Prostate gland (tissue), 2 donors: Measurements from ENCODE around the gene DHCR7.

Source experiments
- POLR2A ChIP-seq: fragments of 450-650 bp; IDR thresholded peaks from one replicate; pipeline ENCODE4 v1.6.1; 2016; ENCODE audit warnings: antibody characterized with exemption, mild to moderate bottlenecking
- POLR2AphosphoS5 ChIP-seq: sonication (generic); formaldehyde crosslinking; IDR thresholded peaks from one replicate; pipeline ENCODE4 v1.6.1; 2017; ENCODE audit warnings: antibody characterized with exemption
- TF ChIP-seq, protein P1 (sequence below), 4 experiments: fragments of 200-600 bp in 2 of 4; fragments of 450-650 bp in 2 of 4; sonication (generic) in 2 of 4; IDR thresholded peaks; 1 replicate in 3 of 4; 2 replicates in 1 of 4; pipeline ENCODE4 v1.5.1; 2016 to 2019; ENCODE audit warnings: antibody characterized with exemption in 4 of 4, mild to moderate bottlenecking in 2 of 4, moderate library complexity in 2 of 4

GRCh38 chr11:71453918-71454304 lies 5.7 kb upstream of the DHCR7 start:
- TF ChIP-seq, protein P1, sequence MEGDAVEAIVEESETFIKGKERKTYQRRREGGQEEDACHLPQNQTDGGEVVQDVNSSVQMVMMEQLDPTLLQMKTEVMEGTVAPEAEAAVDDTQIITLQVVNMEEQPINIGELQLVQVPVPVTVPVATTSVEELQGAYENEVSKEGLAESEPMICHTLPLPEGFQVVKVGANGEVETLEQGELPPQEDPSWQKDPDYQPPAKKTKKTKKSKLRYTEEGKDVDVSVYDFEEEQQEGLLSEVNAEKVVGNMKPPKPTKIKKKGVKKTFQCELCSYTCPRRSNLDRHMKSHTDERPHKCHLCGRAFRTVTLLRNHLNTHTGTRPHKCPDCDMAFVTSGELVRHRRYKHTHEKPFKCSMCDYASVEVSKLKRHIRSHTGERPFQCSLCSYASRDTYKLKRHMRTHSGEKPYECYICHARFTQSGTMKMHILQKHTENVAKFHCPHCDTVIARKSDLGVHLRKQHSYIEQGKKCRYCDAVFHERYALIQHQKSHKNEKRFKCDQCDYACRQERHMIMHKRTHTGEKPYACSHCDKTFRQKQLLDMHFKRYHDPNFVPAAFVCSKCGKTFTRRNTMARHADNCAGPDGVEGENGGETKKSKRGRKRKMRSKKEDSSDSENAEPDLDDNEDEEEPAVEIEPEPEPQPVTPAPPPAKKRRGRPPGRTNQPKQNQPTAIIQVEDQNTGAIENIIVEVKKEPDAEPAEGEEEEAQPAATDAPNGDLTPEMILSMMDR (IDR thresholded peaks at IDR 0.05), result no peak
- TF ChIP-seq POLR2AphosphoS5, result no peak
- TF ChIP-seq POLR2A, result no peak
